GM12878 (cell line): ENCODE data around the gene GOLGA8M. TPM values are rescaled to one million over a fixed set of nuclear protein-coding genes. Genes with fewer than 3 reads are reported as not detected.
"Not testable (repeated sequence)": the region's sequence is repeated elsewhere in the genome, so short reads cannot be mapped to it uniquely, and the experiment has no call there.

Experiments used
- ATAC-seq: fragments of 200-7000 bp; cut with Tn5 transposase; 3 replicates; pipeline ENCODE4 v1.9.1; 2020; ENCODE audit warnings: mild to moderate bottlenecking, moderate library complexity
- BruUV-seq: library from RNA; stranded (reverse); fragments of 400-500 nt; replicated peaks from 2 replicates; lab custom pipeline; 2021; lab: Mats Ljungman, UMichigan
- CTCF ChIA-PET: fragments of 300-600 bp; sonication (Branson Sonifier 250); formaldehyde crosslinking; extraction: SDS; loops from one replicate; lab custom pipeline; 2021; ENCODE audit warnings: inconsistent platforms; lab: Yijun Ruan, JAX
- POLR2A ChIA-PET: fragments of 350-600 bp; formaldehyde crosslinking; extraction: SDS; loops from one replicate; lab custom pipeline; 2021; ENCODE audit warnings: inconsistent platforms; lab: Charles Lee
- RAD21 ChIA-PET: fragments of 300-600 bp; sonication (Branson Sonifier 250); formaldehyde crosslinking; loops from one replicate; lab custom pipeline; 2023; ENCODE audit warnings: antibody characterized with exemption; ENCODE audit not compliant: unreplicated experiment; lab: Charles Lee
- SMC1A ChIA-PET: fragments of 300-600 bp; sonication (Branson Sonifier 250); formaldehyde crosslinking; loops from one replicate; lab custom pipeline; 2023; ENCODE audit not compliant: unreplicated experiment, uncharacterized antibody; lab: Charles Lee
- DNase-seq: peaks from one replicate; pipeline ENCODE4 v3.0.0-alpha.2; 2011; ENCODE audit warnings: low read depth, low spot score
- FAIRE-seq: peaks from 3 replicates; lab custom pipeline; 2011; peaks lifted over from hg19 to GRCh38; lab: Jason Lieb, UNC
- H2AFZ ChIP-seq: 2 replicates; pipeline ENCODE4 v1.6.0; 2011; ENCODE audit warnings: low read depth, low read length, control low read depth; ENCODE audit not compliant: control insufficient read depth
- H3K27ac ChIP-seq: 2 replicates; pipeline ENCODE4 v1.5.1; 2011; ENCODE audit warnings: control low read depth; ENCODE audit not compliant: control insufficient read depth, insufficient read depth
- H3K27me3 ChIP-seq, 2 experiments: replicated peaks in 1 of 2; 2 replicates each; pipeline versions ENCODE4 v1.6.0 to v1.6.1; 2011; ENCODE audit warnings: low read length in 1 of 2; ENCODE audit not compliant: control insufficient read depth in 2 of 2, insufficient read depth in 2 of 2
- H3K36me3 ChIP-seq, 2 experiments: 2 replicates each; pipeline ENCODE4 v1.5.1; 2011; ENCODE audit warnings: low read length in 1 of 2; ENCODE audit not compliant: control insufficient read depth in 2 of 2, insufficient read depth in 2 of 2
- H3K4me1 ChIP-seq: 2 replicates; pipeline ENCODE4 v1.6.1; 2011; ENCODE audit warnings: mild to moderate bottlenecking, low read length, moderate library complexity, mixed read lengths; ENCODE audit not compliant: control insufficient read depth, insufficient read depth
- H3K4me2 ChIP-seq: 2 replicates; pipeline ENCODE4 v1.6.0; 2011; ENCODE audit warnings: control low read depth; ENCODE audit not compliant: control insufficient read depth, insufficient read depth
- H3K4me3 ChIP-seq: fragments of 200-600 bp; sonication (generic); 2 replicates; pipeline ENCODE4 v1.5.1; 2016
- H3K79me2 ChIP-seq: 2 replicates; pipeline ENCODE4 v1.6.0; 2011; ENCODE audit warnings: low read length; ENCODE audit not compliant: control insufficient read depth, insufficient read depth
- H3K9ac ChIP-seq: 2 replicates; pipeline ENCODE4 v1.8.0; 2011; ENCODE audit warnings: low read length, control low read depth, mixed read lengths; ENCODE audit not compliant: control insufficient read depth, insufficient read depth
- H3K9me3 ChIP-seq: replicated peaks from 3 replicates; pipeline ENCODE4 v1.5.1; 2011; ENCODE audit warnings: mild to moderate bottlenecking, low read length; ENCODE audit not compliant: control insufficient read depth, insufficient read depth
- H4K20me1 ChIP-seq: 2 replicates; pipeline ENCODE4 v1.6.0; 2011; ENCODE audit not compliant: control insufficient read depth, insufficient read depth
- WGBS: methylation state at CpG from one replicate; pipeline ENCODE4 v1.1.6; 2016; ENCODE audit warnings: low lambda C conversion rate; ENCODE audit not compliant: insufficient replicate concordance, insufficient coverage; ENCODE audit errors: missing lambda C conversion rate; 5-methylcytosine and 5-hydroxymethylcytosine counted together
- in situ Hi-C: fragments of 300-500 bp; cut with MboI; formaldehyde crosslinking; loops from 9 replicates; pipeline ENCODE4 v1.14.3; 2018; ENCODE audit warnings: mixed read lengths
- intact Hi-C: fragments of 100-400 bp; cut with micrococcal nuclease; formaldehyde crosslinking; loops from one replicate; pipeline ENCODE4 v1.14.2; 2022; ENCODE audit not compliant: unreplicated experiment
- polyA plus RNA-seq, 11 experiments: library from polyadenylated mRNA; depleted of rRNA in 4 of 11; unstranded in 6 of 11; stranded (reverse) in 5 of 11; fragments of >200 nt; fragmentation: Nextera tagmentation in 4 of 11; fragmentation: Illumina TruSeq in 1 of 11; extraction: Ambion mirVana in 4 of 11; extraction: Trizol in 1 of 11; gene quantifications; 1 replicate in 1 of 11; 2 replicates in 10 of 11; pipeline versions ENCODE4 v1.2.1 to v1.2.3, GENCODE V29; 2011 to 2016; ENCODE audit warnings: inconsistent platforms in 2 of 11, missing spikeins in 2 of 11, low read depth in 1 of 11
- total RNA-seq, 4 experiments: library from RNA; depleted of rRNA in 3 of 4; stranded (reverse); fragments of >200 nt in 3 of 4; fragmentation: Illumina TruSeq in 1 of 4; extraction: Trizol in 1 of 4; gene quantifications; 2 replicates each; pipeline versions ENCODE4 v1.2.1 to v1.2.3, GENCODE V29; 2013 to 2021

GOLGA8M gene
- total and polyA plus RNA-seq, 10 of the 15 experiments (the other 5 are each of a cell fraction or from before 2014, with no cell fraction given) = 0.08 TPM; not detected in 9

DNA sequence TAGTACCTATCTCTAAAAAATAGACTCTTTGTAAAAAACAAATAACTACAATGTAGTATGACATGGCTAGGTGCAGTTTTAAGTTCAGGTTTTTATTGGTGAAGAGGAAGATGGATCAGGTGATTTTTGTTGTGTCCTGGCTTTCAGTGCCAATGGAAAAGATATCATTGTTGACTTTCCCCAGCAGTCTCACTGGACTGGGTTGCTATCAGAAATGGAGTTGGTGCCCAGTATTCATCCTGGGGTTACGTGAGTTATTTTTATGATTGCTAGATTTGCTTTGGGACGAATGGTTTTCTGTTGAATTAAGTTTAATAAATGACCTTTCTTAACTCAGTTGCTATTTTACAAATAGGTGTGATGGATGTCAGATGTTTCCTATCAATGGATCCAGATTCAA lies 38.7 kb downstream of the GOLGA8M start:
- H3K4me2 ChIP-seq, H3K4me3 ChIP-seq, DNase-seq, FAIRE-seq, BruUV-seq, SMC1A ChIA-PET, H3K27me3 ChIP-seq, H3K27ac ChIP-seq, intact Hi-C loops, H4K20me1 ChIP-seq, in situ Hi-C loops, ATAC-seq, H3K79me2 ChIP-seq, H3K9me3 ChIP-seq, RAD21 ChIA-PET, POLR2A ChIA-PET, H3K36me3 ChIP-seq, H2AFZ ChIP-seq, H3K4me1 ChIP-seq, H3K9ac ChIP-seq, CTCF ChIA-PET: not testable (repeated sequence)
- no CpG with 5 or more reads among the region's 2 CpGs for WGBS

GRCh38 chr15:28672122-28672521 lies 40.1 kb downstream of the GOLGA8M start:
- H3K36me3 ChIP-seq, H3K27ac ChIP-seq, H2AFZ ChIP-seq, H3K4me1 ChIP-seq, H3K9ac ChIP-seq, FAIRE-seq, DNase-seq, POLR2A ChIA-PET, H3K4me2 ChIP-seq, H3K9me3 ChIP-seq, ATAC-seq, H3K27me3 ChIP-seq, SMC1A ChIA-PET, H4K20me1 ChIP-seq, BruUV-seq, in situ Hi-C loops, H3K79me2 ChIP-seq, H3K4me3 ChIP-seq, intact Hi-C loops, CTCF ChIA-PET, RAD21 ChIA-PET: not testable (repeated sequence)
- no CpG with 5 or more reads among the region's 3 CpGs for WGBS

- H3K27me3 ChIP-seq, H3K79me2 ChIP-seq, FAIRE-seq, in situ Hi-C loops, SMC1A ChIA-PET, H3K27ac ChIP-seq, H3K9me3 ChIP-seq, H3K4me1 ChIP-seq, H4K20me1 ChIP-seq, intact Hi-C loops, POLR2A ChIA-PET, RAD21 ChIA-PET, DNase-seq, H2AFZ ChIP-seq, H3K4me2 ChIP-seq, H3K9ac ChIP-seq, H3K4me3 ChIP-seq, CTCF ChIA-PET, H3K36me3 ChIP-seq, BruUV-seq: not testable (repeated sequence)
- no CpG with 5 or more reads among the region's 4 CpGs for WGBS
- peak; percentile 44; the same call in 2 of the 3 replicates for ATAC-seq
These were observed 45.8 kb downstream of the GOLGA8M start for GRCh38 chr15:28666402-28666801.

DNA sequence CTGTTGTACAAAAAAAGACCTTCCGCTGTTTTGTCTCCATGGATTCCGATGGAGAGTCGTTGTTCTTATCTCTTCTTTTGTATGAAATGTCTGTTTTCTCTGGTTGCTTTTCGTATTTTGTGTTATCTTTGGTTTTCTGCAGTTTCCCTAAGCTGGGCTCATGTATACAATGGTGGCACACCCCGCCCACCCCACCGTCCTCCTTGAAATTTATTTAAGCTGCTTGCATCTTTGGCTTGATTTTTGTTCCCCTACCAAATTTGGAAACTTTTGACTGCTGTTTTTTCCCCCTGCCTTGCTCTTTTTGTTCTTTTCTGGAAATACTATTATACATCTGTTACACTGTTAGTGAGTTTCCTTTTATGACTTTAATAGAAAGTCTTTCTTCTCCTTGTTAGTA lies 47.6 kb downstream of the GOLGA8M start:
- H3K4me2 ChIP-seq, H3K4me3 ChIP-seq, BruUV-seq, CTCF ChIA-PET, SMC1A ChIA-PET, H3K9me3 ChIP-seq, H3K27ac ChIP-seq, in situ Hi-C loops, H2AFZ ChIP-seq, DNase-seq, H4K20me1 ChIP-seq, H3K27me3 ChIP-seq, intact Hi-C loops, POLR2A ChIA-PET, RAD21 ChIA-PET, H3K36me3 ChIP-seq, FAIRE-seq, H3K4me1 ChIP-seq, H3K79me2 ChIP-seq, ATAC-seq, H3K9ac ChIP-seq: not testable (repeated sequence)
- 92% methylated on average over 5 of the region's 6 CpGs for WGBS
